HG03196 (cell line): ENCODE data around the gene C20orf202.

ENCODE experiments used
- ATAC-seq: cut with Tn5 transposase; IDR thresholded peaks from one replicate; pipeline ENCODE4 v1.9.1; 2021; ENCODE audit not compliant: unreplicated experiment

C20orf202 gene

DNA sequence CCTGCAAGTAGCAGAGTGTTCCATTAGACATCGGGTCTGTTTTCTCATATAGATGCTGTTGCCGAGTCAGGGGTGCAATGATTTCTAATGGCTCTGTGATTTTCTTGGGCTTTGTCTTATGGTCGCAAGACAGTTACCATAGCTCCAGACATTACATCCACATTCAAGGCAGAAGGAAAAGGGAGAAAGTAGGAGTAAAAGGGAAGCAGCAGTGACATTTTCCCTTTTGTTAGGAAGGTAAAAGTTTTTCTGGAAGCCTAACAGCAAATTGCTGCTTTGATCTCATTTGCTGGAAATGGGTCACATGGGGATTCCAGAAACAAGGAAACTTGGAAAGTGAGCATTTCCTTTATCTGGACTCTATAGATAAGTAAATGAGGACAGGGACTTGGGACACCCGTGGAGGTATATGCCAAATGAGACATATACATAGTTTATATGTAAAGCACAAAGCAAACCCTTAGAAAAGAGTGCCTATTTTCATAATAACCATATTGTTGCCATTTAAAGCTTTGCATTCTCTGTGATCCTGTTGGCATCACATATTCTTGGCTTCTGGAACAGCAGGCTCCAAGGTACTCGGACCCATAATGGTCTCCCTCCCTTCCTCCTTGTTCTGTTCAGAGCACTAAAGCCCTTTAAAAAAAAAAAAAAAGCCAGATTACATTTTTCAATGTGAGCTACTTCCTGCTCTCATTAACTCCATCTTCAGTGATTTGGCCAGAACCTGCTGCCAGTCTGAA, at the start of gene C20orf202:
Gene C20orf202 (plus strand): TSS at position 693 of the 743 bp plus-strand sequence. CDS start 132 bp downstream, outside the sequence.
- no peak for ATAC-seq

DNA sequence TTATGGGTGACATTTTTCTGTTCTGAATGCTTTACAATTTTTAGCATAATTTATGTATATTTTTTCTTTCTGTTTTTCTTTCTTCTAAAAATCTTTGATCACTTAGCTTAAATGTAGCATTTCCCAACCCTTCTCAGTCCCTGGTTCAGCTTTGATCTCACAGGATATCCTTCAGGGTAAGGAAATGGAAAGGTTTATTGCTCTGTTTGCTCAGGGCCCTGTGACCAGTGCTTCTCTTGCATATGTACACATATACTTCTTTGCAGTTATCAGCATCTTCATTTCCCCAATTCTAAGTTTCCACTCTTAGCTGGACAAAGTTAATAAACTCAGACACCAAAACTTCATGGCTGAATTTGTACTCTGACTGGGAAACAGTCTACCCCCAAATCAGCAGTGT, 49.0 kb upstream of the C20orf202 start:
- no peak for ATAC-seq

DNA sequence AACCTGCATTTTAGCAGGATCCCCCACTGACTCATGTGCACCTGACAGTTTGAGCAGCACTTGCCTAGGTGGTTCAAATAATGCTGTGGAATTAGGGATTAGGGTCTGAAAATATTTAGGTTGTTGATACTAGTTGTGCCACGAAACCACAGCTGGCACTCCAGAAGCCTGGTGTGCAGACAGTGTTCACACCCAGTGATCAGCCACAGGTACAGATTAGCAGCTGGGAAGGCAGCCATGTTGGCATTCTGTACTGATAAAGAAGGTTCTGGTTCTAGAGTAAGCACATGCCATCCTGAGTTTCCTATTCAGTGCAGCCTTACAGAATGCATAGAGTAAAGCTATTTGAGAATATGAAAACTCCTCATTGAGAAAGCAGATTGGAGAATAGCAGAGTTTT, 48.6 kb upstream of the C20orf202 start:
- ATAC-seq: no peak

- ATAC-seq: no peak
Observed at GRCh38 chr20:1155342-1155741, 47.9 kb upstream of the C20orf202 start.

GRCh38 chr20:1160496-1160895, 42.8 kb upstream of the C20orf202 start:
- ATAC-seq: no peak

DNA sequence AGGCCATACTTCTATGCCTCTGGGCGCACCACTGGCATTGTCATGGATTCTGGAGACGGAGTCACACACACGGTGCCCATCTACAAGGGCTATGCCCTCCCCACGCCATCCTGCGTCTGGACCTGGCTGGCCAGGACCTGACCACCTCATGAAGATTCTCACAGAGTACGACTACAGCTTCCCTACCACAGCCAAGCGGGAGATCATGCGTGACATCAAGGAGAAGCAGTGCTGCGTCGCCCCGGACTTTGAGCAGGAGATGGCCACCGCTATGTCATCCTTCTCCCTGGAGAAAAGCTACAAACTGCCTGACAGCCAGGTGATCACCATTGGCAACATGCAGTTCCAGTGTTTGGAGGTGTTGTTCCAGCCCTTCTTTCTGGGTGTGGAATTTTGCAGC, 42.3 kb upstream of the C20orf202 start:
- ATAC-seq: no peak

DNA sequence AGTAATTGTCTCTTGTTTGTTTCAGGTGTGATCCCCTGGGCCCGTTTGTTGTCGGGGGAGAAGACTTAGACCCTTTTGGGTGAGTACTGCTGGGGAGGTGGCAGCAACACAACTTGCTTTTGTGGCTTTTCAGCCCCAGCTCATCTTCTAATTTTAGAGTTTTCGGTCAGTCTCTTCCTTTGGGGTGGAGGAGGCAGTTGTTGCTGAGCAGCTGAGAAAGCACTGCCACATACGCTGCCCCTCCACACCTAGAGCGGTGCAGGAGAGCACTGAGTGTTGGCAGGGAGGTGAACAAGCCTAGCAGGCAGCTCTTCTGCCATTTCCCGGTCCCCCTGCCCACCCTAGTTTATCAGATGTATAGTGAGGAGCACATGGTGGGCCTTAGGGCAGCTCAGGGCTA, 40.1 kb upstream of the C20orf202 start:
- no peak for ATAC-seq

DNA sequence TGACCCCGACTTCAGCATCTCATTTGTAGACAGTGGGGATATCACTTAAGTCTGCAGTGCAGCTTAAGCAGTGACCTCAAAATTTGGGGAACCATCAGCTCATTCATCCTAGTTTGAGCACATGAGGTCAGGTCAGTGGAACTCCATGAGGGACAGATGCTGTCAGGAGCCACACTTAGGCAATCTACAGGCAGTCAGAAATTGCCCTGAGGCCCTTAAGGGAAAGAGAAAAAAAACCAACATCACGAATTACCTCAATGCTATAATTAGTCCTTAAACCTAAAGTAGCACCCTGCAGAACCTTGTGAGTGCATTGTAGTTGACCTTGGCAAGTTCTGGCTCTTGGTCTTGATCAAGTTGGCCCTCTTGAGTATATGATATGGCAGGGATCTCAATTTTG, 39.6 kb upstream of the C20orf202 start:
- ATAC-seq: no peak

GRCh38 chr20:1164871-1165270, 38.4 kb upstream of the C20orf202 start:
- no peak for ATAC-seq

- ATAC-seq: no peak
Observed at GRCh38 chr20:1165521-1165920, 37.7 kb upstream of the C20orf202 start.

- ATAC-seq: no peak
Observed at GRCh38 chr20:1165941-1166340, 37.3 kb upstream of the C20orf202 start.

DNA sequence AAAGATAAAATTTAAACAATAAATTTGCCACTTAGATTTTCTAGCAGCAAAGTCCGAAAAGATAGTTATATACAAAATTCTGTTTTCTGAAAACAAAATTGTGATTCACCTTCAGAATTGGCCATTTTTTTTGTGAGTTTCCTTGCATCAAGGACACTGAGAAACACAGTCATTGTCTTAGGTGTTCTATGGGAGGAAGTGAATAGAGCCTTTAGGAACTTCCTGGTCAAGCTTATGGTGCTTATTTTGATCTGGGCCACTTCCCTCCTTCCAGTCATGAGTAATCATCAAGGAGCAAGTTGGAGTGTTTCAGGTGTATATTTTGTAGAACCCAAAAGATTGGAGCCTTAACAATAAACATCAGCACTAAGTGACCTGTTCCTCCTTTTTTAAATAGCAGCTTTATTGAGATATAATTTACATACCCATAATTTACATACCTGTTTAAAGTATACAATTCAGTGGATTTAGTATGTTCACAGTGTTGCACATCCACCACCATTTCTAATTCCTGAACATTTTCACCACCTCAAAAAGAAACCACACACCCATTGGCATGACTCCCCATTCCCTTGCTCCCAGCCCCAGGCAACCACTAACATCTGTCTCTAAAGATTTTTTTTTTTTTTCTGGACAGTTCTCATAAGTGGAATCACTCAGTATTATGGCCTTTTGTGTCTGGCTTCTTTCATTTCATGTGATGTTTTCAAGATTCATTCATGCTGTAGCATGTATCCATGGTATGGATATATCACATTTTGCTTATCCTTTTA, 36.1 kb upstream of the C20orf202 start:
- ATAC-seq: no peak

- no peak for ATAC-seq
Observed at GRCh38 chr20:1169224-1169623, 34.0 kb upstream of the C20orf202 start.

DNA sequence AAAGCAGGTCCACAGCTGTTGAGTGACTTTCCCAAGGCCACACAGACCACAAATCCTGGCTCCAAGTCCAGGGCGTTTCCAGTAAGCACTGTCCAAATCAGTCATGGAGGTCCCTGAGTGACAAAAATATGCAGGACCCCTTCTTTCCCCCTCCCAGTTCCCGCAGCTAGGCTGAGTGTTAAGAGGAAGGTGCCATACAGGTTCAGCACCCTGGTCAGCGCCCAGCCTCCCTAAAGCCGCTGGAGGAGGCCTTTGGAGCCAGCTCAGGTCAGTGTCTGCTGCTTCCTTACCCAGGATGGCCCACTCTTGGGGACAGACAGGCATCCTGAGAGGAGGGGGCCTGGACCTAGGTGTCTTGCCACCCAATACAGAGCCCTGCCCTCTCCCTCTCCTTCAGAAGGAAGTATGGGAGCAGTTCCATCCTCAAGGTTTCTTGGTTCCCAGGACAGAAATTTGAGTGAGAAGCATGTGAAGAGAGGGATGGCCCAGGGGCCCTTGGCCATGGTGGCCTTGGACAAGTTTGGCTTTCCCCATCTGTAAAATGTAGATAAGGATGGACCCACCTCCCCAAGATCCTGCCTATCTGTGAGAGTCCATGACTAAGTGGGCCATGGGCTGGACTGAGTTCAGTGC, 31.7 kb upstream of the C20orf202 start:
- no peak for ATAC-seq

DNA sequence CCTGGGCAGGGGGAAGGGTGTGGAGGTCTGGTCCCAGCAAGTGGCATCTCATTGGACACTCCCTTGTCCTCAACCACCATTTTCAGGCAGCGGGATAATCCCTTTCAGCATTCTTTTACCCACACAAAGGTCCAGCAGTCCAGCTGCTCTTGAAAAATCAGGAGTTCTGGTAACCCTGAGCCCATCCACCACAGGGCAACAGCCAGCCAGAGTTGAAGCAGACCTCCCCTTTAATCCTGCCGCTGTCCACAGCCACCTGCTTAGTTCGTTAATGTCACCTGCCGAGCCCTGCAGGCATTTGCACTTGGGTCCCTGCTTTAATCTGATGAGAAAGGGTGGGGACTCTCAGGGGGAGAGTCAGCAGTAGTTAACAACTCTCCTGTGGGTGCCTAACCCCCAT, 29.6 kb upstream of the C20orf202 start:
- no peak for ATAC-seq

GRCh38 chr20:1174787-1175186, 28.5 kb upstream of the C20orf202 start:
- ATAC-seq: no peak

- no peak for ATAC-seq
Observed at GRCh38 chr20:1177680-1178079, 25.6 kb upstream of the C20orf202 start.

- no peak for ATAC-seq
Observed at GRCh38 chr20:1178103-1178502, 25.2 kb upstream of the C20orf202 start.

DNA sequence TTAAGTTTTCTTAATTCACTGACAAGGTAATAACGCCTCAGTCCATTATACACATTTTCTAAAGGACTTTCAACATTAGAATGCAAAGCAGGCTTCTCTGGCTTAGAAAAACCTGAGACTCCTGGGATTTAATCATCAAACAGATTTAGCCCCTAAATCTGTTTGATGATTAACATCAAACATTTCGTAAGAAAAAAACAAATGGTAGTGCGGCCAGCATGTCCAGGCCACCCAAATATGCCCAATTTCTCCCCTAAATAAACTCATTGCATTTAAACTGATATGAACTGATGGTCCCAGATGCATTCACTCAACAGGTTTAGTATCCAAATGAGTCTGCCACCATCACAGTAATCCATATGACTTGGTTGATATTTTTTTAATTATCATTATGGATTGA, 24.6 kb upstream of the C20orf202 start:
- ATAC-seq: no peak

DNA sequence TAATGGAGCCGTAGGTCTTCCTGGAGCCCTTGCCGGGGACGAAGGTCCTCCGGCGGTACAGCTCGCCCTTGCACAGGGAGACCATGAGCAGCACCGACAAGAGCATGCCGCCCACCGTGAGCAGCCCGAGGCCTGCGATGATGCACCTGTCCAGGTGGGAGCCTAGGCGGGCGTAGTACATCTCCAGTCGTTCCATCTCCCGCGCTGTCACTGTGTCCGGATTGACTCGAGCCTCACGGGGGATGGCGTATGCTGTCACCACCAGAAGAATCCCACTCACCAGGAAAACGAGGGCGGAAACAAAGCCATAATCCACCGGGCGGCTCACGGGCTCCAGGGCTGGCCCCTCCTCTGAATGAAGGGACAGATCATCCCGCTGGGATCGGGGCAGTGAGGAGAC, 22.3 kb upstream of the C20orf202 start:
- ATAC-seq: no peak

GRCh38 chr20:1182106-1182505, 21.1 kb upstream of the C20orf202 start:
- ATAC-seq: no peak

DNA sequence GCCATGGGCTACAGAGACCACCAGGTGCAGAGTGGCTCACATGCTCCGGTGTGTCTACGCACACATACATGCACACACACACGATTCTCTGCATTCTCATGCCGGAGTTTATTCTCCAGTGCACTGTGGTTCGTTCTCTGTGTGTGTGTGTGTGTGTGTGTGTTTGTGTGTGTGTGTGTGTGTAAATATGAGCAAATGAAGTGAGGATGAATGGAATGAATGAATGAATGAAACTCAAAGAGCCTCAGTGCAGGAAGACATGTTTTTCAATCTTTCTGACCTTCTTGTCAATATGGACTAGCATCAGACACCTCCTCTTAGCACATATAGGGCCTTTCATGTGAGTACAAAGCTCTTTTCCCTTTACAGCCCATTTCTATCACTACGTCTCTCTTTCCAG, 20.1 kb upstream of the C20orf202 start:
- no peak for ATAC-seq
